SK-N-MC (cell line): ENCODE measurements around the gene ZNF260.

ENCODE experiments used
- DNase-seq: peaks from one replicate; pipeline ENCODE4 v3.0.0-alpha.2; 2011; ENCODE audit warnings: low read depth, low spot score
- H3K27ac ChIP-seq: fragments of 200-600 bp; sonication (generic); 2 replicates; pipeline ENCODE4 v1.5.1; 2016; ENCODE audit warnings: mixed run types
- H3K36me3 ChIP-seq: fragments of 200-600 bp; sonication (generic); 2 replicates; pipeline ENCODE4 v1.6.1; 2017; ENCODE audit warnings: antibody characterized with exemption, low read length, mixed read lengths; ENCODE audit not compliant: insufficient read depth
- H3K4me3 ChIP-seq: fragments of 200-600 bp; sonication (generic); 2 replicates; pipeline ENCODE4 v1.5.1; 2016
- H3K9ac ChIP-seq: fragments of 200-600 bp; sonication (generic); 2 replicates; pipeline ENCODE4 v1.8.0; 2017; ENCODE audit warnings: mixed run types, mixed read lengths; ENCODE audit not compliant: insufficient read length
- H3K9me3 ChIP-seq: fragments of 200-600 bp; sonication (generic); 2 replicates; pipeline ENCODE4 v1.6.1; 2017; ENCODE audit warnings: low read depth, mild to moderate bottlenecking, antibody characterized with exemption, low read length, moderate library complexity, mixed read lengths
- EZH2 ChIP-seq: fragments of 200-600 bp; sonication (generic); IDR thresholded peaks from one replicate; pipeline ENCODE4 v1.6.1; 2017; ENCODE audit warnings: antibody characterized with exemption
- FOXP2 ChIP-seq: optimal IDR thresholded peaks from 2 replicates; pipeline ENCODE3; 2011; ENCODE audit warnings: mild to moderate bottlenecking, moderate library complexity; ENCODE audit not compliant: insufficient read depth; ENCODE audit errors: extremely low read length, control extremely low read depth
- POLR2AphosphoS5 ChIP-seq: IDR thresholded peaks from 2 replicates; pipeline ENCODE4 v1.6.1; 2012; ENCODE audit warnings: mild to moderate bottlenecking, low read depth, low read length, borderline replicate concordance

The ZNF260 gene

DNA sequence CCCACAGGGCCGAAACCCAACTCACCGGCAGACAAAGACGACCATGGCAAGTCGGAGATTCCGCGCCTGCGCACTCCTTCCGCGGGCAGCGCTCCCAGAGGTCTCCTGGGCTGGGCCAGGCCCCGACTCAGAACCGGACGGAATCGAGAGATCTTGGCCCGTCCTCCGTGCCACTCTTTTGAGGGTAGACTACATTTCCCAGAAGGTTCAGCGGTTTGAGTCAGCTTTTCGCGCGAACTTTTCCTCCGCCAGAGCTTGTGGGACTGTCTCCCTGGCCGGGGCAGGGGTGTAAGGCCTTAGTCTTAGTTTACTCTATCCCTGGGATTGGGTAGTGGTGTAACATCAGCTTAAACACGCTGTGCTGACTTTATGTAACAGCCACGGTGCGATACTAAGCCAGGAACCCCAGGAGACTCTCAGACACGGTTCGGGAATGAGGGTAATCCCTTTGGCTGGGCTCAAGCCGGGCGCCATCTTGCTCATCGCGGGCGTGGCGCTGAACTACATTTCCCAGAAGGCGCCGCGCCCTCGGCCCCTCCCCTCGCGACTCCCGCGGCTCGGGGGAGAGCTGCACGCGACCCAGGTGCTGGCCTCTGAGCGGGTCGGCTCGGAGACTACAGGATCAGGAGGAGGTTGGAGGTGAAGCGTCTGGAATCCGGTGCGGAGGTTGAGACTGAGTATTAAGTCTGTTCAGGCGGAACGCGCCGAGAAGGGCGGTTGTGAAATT is at the start of gene ZNF260:
Gene ZNF260, minus strand, starts transcription at position 78 of the 727 bp plus-strand sequence. CDS start 13,033 bp downstream, outside the sequence.
- Histone ChIP-seq H3K4me3 (peak within 1 kb of the TSS; percentile 92), H3K36me3 (peaks cover 35% of the 10 kb centered on the region), H3K27ac (peak within 1 kb of the TSS; percentile 96), H3K9me3 (peaks cover 14% of the 10 kb centered on the region; the same call in 1 of the 2 replicates), H3K9ac (peak within 1 kb of the TSS; percentile 96)
- DNase-seq: peak; percentile 80
- no peak for TF ChIP-seq EZH2
- TF ChIP-seq POLR2AphosphoS5: peak; percentile 91

DNA sequence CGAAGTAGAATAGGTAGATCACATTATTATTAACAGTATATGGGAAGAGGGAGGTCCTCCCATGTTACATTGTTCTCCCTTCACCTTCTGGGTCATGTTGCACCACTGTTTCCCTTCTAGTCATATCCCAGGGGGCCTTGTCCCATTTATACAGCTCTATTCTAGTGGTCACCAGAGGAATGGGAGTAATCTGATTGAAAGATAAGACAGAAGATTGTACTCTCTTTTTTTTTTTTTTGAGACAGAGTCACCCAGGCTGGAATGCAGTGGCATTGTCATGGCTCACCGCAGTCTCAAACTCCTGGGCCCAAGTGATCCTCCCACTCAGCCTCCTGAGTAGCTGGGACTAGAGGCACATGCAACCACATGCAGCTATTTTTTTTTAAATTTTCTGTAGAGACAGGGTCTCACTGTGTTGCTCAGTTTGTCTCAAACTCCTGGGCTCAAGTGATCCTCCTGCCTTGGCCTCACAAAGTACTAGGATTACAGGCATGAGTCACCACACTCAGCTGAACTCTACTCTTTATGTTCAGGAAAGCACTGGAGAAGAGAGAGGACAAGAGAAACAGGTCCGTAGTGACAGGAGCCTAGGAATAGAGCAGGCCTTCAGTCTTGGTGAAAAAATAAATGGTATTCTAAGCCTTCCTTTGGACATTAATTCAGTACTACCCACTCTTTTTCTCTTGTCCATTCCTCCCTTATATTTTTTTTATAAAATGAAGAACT is 49.4 kb upstream of the ZNF260 start:
- no peak overlapping the region for H3K27ac ChIP-seq
- no peak for DNase-seq
- H3K9me3 ChIP-seq: peaks cover 3% of the 10 kb centered on the region; the same call in 1 of the 2 replicates
- no peak overlapping the region for H3K4me3 ChIP-seq
- peaks cover 61% of the 10 kb centered on the region for H3K36me3 ChIP-seq
- no peak overlapping the region for H3K9ac ChIP-seq
- TF ChIP-seq FOXP2 (no peak), EZH2 (no peak), POLR2AphosphoS5 (no peak)

DNA sequence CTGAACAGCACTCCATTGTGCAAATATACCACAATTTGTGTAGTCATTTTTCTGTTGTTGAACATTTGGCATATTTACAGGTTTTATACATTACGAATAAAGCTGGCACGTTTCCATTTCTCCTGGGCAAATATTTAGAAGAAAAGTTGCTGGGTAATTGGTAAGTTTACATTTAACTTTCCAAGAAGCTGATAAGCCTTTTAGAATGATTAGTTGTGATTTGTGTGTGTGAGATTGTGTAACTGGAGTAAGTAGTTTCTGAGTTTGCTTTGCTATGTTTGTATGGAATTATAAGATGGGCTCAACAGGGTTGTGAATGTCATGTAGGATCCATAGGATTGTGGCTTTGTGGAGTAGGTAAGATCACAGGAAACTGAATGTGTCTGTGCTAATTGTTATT is 46.7 kb upstream of the ZNF260 start:
- TF ChIP-seq POLR2AphosphoS5: no peak
- no peak overlapping the region; the same call in 1 of the 2 replicates for H3K4me3 ChIP-seq
- H3K9me3 ChIP-seq: no peaks in the 10 kb centered on the region; the same call in 1 of the 2 replicates
- H3K9ac ChIP-seq: no peak overlapping the region
- no peak overlapping the region for H3K27ac ChIP-seq
- no peak for DNase-seq
- H3K36me3 ChIP-seq: peaks cover 54% of the 10 kb centered on the region

DNA sequence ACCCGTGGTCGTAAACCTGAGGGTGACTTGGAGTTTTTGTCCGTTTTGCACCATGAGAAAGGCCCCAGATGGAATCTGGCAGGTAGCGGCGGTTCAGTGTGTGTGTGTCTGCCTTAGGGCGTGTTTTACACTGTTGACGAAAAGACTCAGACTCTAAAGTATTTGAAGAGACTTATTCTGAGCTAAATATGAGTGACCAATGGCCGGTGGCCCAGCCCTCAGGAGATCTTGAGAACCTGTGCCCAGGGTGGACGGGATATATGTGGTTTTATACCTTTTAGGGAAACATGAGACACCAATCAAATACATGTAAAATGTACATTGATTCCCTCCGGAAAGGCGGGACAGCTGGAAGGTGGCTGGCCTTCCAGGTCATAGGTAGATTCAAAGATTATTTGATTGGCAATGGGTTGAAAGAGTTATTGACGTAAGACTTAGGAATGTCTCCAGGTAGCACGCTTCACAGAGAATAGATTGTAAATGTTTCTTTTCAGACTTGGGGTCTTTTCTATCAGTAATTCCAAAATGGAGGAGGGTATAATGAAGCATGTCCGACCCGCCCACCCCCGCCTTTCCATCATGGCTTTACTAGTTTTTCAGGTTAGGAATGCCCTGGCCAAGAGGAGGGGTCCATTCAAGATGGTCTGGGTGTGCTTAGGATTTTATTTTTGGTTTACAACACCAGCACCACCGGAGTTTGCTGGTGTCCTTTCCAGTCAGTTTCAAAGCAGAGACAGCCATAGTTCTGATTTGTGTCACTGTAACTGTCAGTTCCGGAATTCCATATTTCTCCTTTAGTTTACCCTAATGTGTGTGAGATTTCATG is 46.0 kb upstream of the ZNF260 start:
- Histone ChIP-seq H3K9ac (peak overlapping the region; percentile 85), H3K27ac (no peak overlapping the region), H3K4me3 (peak overlapping the region; percentile 93), H3K9me3 (no peaks in the 10 kb centered on the region; the same call in 1 of the 2 replicates), H3K36me3 (peaks cover 54% of the 10 kb centered on the region)
- DNase-seq: no peak
- TF ChIP-seq POLR2AphosphoS5: no peak
- no peak for TF ChIP-seq EZH2
- TF ChIP-seq FOXP2: no peak

DNA sequence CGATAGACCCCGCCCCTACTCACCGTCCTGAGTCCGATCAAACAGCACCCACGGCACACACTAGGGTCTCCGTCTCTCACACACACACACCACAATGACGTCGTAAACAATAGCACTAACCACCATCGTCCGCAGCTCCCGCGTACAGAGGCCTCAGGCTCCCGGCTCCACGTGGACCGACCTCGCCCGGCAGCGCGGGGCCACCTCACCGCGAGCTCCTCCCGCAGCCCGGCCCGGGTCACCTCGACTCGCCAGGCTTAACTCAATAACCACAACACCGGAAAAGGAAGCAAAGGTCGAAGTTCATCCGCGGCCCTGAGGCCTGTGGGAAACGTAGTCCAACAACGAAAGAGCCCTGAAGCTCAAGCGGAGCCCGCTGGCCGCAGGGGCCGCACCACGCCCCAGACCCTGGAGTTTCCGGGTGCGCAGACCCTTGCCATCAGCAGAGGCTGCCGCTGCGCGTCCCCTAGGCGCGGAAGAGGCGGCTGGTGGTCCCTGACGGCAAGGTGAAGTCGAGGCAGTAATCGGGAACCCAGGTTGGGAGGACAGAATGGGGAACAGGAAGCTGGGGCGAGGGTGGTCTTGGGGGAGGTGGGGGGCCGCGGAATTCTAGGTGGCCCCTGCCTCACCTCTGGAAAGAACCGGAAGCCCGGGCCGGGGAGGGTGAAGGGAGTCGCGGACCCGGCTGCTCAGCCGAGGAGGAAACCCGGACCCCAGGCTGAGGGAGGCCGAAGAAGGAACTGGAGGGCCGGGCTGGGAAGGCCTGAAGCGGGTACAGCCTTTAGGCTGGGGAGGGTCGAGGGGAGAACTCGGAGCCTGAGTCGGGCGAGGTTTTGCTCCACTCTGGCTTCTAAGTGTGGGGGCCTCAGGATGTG is 45.2 kb upstream of the ZNF260 start, which contains the start of gene ZNF529:
Gene ZNF529, minus strand, starts transcription at position 273 of the 875 bp plus-strand sequence. CDS start 946 bp downstream, outside the sequence.
- peaks cover 52% of the 10 kb centered on the region for H3K36me3 ChIP-seq
- H3K9ac ChIP-seq: peak within 1 kb of the TSS; percentile 85
- H3K9me3 ChIP-seq: no peaks in the 10 kb centered on the region
- no peak for DNase-seq
- H3K4me3 ChIP-seq: peak within 1 kb of the TSS; percentile 93
- TF ChIP-seq FOXP2 (no peak), EZH2 (no peak), POLR2AphosphoS5 (peak; percentile 82; the same call in 1 of the 2 replicates)
- H3K27ac ChIP-seq: 0 out of 2 replicates have a peak within 1 kb of the TSS, but pooled peaks have one; percentile 51

DNA sequence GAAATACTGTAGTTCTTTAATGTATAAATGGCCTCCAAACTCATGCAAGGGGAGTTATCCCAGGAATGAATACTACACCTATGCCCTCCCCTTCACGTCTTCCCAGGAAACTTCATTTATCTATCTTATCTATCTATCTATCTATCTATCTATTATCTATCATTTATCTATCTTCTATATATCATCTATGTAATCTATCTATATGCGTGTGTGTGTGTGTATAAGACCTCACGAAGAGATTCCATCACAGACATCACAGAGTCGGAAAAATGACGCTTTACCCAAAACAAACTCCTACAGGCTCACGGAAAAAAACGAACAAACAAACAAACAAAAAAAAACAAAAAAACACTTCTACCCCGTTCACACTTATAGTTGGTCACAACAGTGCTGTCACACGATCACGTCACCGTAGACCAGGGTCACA is 44.5 kb upstream of the ZNF260 start:
- peaks cover 3% of the 10 kb centered on the region; the same call in 1 of the 2 replicates for H3K9me3 ChIP-seq
- peaks cover 56% of the 10 kb centered on the region for H3K36me3 ChIP-seq
- no peak overlapping the region for H3K27ac ChIP-seq
- H3K4me3 ChIP-seq: peak overlapping the region; percentile 93
- DNase-seq: no peak
- no peak for TF ChIP-seq FOXP2
- TF ChIP-seq POLR2AphosphoS5: no peak
- no peak for TF ChIP-seq EZH2
- H3K9ac ChIP-seq: peak overlapping the region; percentile 85

DNA sequence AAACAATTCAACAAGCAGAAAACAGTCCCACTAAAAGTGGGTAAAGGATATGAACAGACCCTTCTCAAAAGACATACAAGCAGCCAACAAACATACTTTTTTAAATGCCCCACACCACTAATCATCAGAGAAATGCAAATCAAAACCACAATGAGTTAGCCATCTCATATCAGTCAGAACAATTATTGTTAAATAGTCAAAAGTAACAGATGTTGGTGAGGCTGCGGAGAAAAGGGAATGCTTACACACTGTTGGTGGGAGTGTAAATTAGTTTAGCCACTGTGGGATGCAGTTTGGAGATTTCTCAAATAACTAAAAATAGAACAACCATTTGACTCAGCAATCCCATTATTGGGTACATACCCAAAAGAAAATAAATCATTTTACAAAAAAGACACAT is 36.3 kb upstream of the ZNF260 start:
- no peak for TF ChIP-seq FOXP2
- TF ChIP-seq EZH2: no peak
- no peak for TF ChIP-seq POLR2AphosphoS5
- Histone ChIP-seq H3K9ac (no peak overlapping the region), H3K27ac (no peak overlapping the region), H3K36me3 (peaks cover 31% of the 10 kb centered on the region), H3K4me3 (no peak overlapping the region), H3K9me3 (peaks cover 7% of the 10 kb centered on the region)
- DNase-seq: no peak
